Endothelial cell of umbilical vein (primary cell): ENCODE results near the gene MOCS1. TPM values are rescaled to one million over a fixed set of nuclear protein-coding genes. Genes with fewer than 3 reads are reported as not detected.

Source experiments
- BruUV-seq: library from RNA; stranded (reverse); fragments of 400-500 nt; replicated peaks from 2 replicates; lab custom pipeline; 2021; lab: Mats Ljungman, UMichigan
- CTCF ChIA-PET: fragments of 300-600, 350-600 bp; sonication (Branson Sonifier 250); formaldehyde crosslinking; loops from one replicate; lab custom pipeline; 2021; ENCODE audit warnings: antibody characterized with exemption, inconsistent platforms; lab: Charles Lee
- POLR2A ChIA-PET: fragments of 300-600, 350-600 bp; sonication (Branson Sonifier 250); formaldehyde crosslinking; loops from one replicate; lab custom pipeline; 2021; ENCODE audit warnings: antibody characterized with exemption, inconsistent platforms; lab: Charles Lee
- DNase-seq: peaks from one replicate; pipeline ENCODE4 v3.0.0-alpha.2; 2011; ENCODE audit warnings: low read depth, low spot score
- FAIRE-seq: peaks from 2 replicates; lab custom pipeline; 2011; peaks lifted over from hg19 to GRCh38; lab: Jason Lieb, UNC
- H2AFZ ChIP-seq: 2 replicates; pipeline ENCODE4 v1.6.0; 2012; ENCODE audit warnings: low read depth, low read length, control low read depth, inconsistent platforms
- H3K27ac ChIP-seq: 2 replicates; pipeline ENCODE4 v1.5.1; 2011; ENCODE audit warnings: low read depth, mild to moderate bottlenecking, control low read depth, low read length, moderate library complexity; ENCODE audit not compliant: insufficient read depth
- H3K27me3 ChIP-seq, 2 experiments: 2 replicates each; pipeline versions ENCODE4 v1.6.0 to v1.6.1; 2011; ENCODE audit warnings: low read length in 2 of 2, mixed read lengths in 1 of 2; ENCODE audit not compliant: control insufficient read depth in 2 of 2, insufficient read depth in 2 of 2
- H3K36me3 ChIP-seq, 2 experiments: 2 replicates in 1 of 2; 3 replicates in 1 of 2; pipeline ENCODE4 v1.5.1; 2011; ENCODE audit warnings: low read length in 2 of 2, mild to moderate bottlenecking in 1 of 2, moderate library complexity in 1 of 2; ENCODE audit not compliant: control insufficient read depth in 2 of 2, insufficient read depth in 2 of 2; ENCODE audit errors: extremely low read depth in 1 of 2
- H3K4me1 ChIP-seq: 3 replicates; pipeline ENCODE4 v1.5.1; 2011; ENCODE audit warnings: mild to moderate bottlenecking, low read length; ENCODE audit not compliant: control insufficient read depth, insufficient read depth; ENCODE audit errors: extremely low read depth
- H3K4me2 ChIP-seq: 2 replicates; pipeline ENCODE4 v1.6.1; 2011; ENCODE audit warnings: low read length, control low read depth, mixed read lengths; ENCODE audit not compliant: insufficient read depth
- H3K4me3 ChIP-seq, 3 experiments: fragments of 200-600 bp in 1 of 3; sonication (generic), shearing (Covaris generic) in 1 of 3; replicated peaks in 1 of 3; 2 replicates each; pipeline ENCODE4 v1.5.1; 2011 to 2016; ENCODE audit warnings: control low read depth in 3 of 3, low read length in 3 of 3, mild to moderate bottlenecking in 2 of 3, inconsistent platforms in 1 of 3, low read depth in 1 of 3, moderate library complexity in 1 of 3; ENCODE audit not compliant: insufficient read depth in 1 of 3
- H3K79me2 ChIP-seq: 2 replicates; pipeline ENCODE4 v1.6.0; 2012; ENCODE audit warnings: low read length, inconsistent platforms; ENCODE audit not compliant: control insufficient read depth, insufficient read depth
- H3K9ac ChIP-seq: replicated peaks from 2 replicates; pipeline ENCODE3; 2011; ENCODE audit warnings: low read length, control low read depth; ENCODE audit not compliant: insufficient read depth; ENCODE audit errors: extremely low read depth
- H3K9me1 ChIP-seq: replicated peaks from 3 replicates; pipeline ENCODE4 v1.6.0; 2011; ENCODE audit warnings: mild to moderate bottlenecking, low read length; ENCODE audit not compliant: control insufficient read depth, insufficient read depth; ENCODE audit errors: extremely low read depth
- H3K9me3 ChIP-seq: replicated peaks from 2 replicates; pipeline ENCODE4 v1.5.1; 2012; ENCODE audit warnings: low read length, inconsistent platforms; ENCODE audit not compliant: control insufficient read depth, insufficient read depth
- H4K20me1 ChIP-seq: replicated peaks from 2 replicates; pipeline ENCODE3; 2011; ENCODE audit warnings: mild to moderate bottlenecking, low read length; ENCODE audit not compliant: control insufficient read depth, insufficient read depth; ENCODE audit errors: extremely low read depth
- EZH2 ChIP-seq: IDR thresholded peaks from 2 replicates; pipeline ENCODE4 v1.6.1; 2012; ENCODE audit warnings: borderline replicate concordance, low read depth, mild to moderate bottlenecking, moderate library complexity, low read length, inconsistent platforms; ENCODE audit not compliant: severe bottlenecking
- FOS ChIP-seq: IDR thresholded peaks from 2 replicates; pipeline ENCODE4 v1.6.1; 2011; ENCODE audit warnings: mild to moderate bottlenecking, low read length, moderate library complexity, borderline replicate concordance; ENCODE audit not compliant: insufficient read depth
- GATA2 ChIP-seq: IDR thresholded peaks from 2 replicates; pipeline ENCODE4 v1.7.0; 2011; ENCODE audit warnings: low read depth, mild to moderate bottlenecking, moderate library complexity, mixed read lengths, low read length; ENCODE audit not compliant: insufficient read length, insufficient read depth
- JUN ChIP-seq: IDR thresholded peaks from 2 replicates; pipeline ENCODE4 v1.6.1; 2011; ENCODE audit warnings: borderline replicate concordance, low read depth; ENCODE audit not compliant: insufficient read length, insufficient read depth
- MAX ChIP-seq: IDR thresholded peaks from 2 replicates; pipeline ENCODE4 v1.6.1; 2011; ENCODE audit not compliant: insufficient read depth, insufficient read length
- MYC ChIP-seq: IDR thresholded peaks from one replicate; pipeline ENCODE4 v1.6.1; 2011; ENCODE audit warnings: mild to moderate bottlenecking, low read depth, low read length
- POLR2A ChIP-seq: IDR thresholded peaks from 2 replicates; pipeline ENCODE4 v1.6.1; 2012; ENCODE audit warnings: low read depth, mild to moderate bottlenecking, control low read depth, low read length
- POLR2AphosphoS5 ChIP-seq: IDR thresholded peaks from 2 replicates; pipeline ENCODE4 v1.6.1; 2012; ENCODE audit warnings: low read depth, mild to moderate bottlenecking, control low read depth, low read length, moderate library complexity; ENCODE audit not compliant: insufficient read depth
- dilution Hi-C: fragments of 300-500 bp; cut with MboI; formaldehyde crosslinking; loops from one replicate; pipeline ENCODE4 v1.15.0; 2019; ENCODE audit warnings: low sequenced_read_pairs; ENCODE audit not compliant: extremely low pct_ligation_motif_present
- intact Hi-C: fragments of 100-400 bp; cut with micrococcal nuclease; formaldehyde crosslinking; loops from one replicate; pipeline ENCODE4 v1.10.0; 2022
- polyA plus RNA-seq, 4 experiments: library from polyadenylated mRNA; depleted of rRNA in 3 of 4; stranded (reverse) in 3 of 4; unstranded in 1 of 4; fragments of >200 nt; gene quantifications; 2 replicates each; pipeline versions ENCODE4 v1.2.1 to v1.2.3, GENCODE V29; 2011 to 2012; ENCODE audit warnings: missing spikeins in 1 of 4
- total RNA-seq: library from RNA; stranded (reverse); gene quantifications from 2 replicates; pipeline ENCODE4 v1.2.3, GENCODE V29; 2021
- TF ChIP-seq, protein P1 (sequence below), 2 donors: IDR thresholded peaks; 1 replicate in 1 of 2; 2 replicates in 1 of 2; pipeline ENCODE4 v1.5.1; 2011; ENCODE audit warnings: low read length in 2 of 2, mild to moderate bottlenecking in 2 of 2, moderate library complexity in 2 of 2, control low read depth in 1 of 2, inconsistent platforms in 1 of 2, low read depth in 1 of 2; ENCODE audit not compliant: insufficient read depth in 1 of 2; ENCODE audit errors: extremely low read depth in 1 of 2

The MOCS1 gene
- total and polyA plus RNA-seq, 2 donors (not counting 3 experiments of a cell fraction or from before 2014, with no cell fraction given): 8.3 to 12.8 TPM

- H3K36me3 ChIP-seq: no peaks in the 10 kb centered on the region
- no TSS peak for BruUV-seq
- no peaks in the 10 kb centered on the region for H4K20me1 ChIP-seq
- no peaks in the 10 kb centered on the region for H3K9me3 ChIP-seq
- no peak overlapping the region for H3K9ac ChIP-seq
- H3K4me2 ChIP-seq: no peak overlapping the region
- no peak overlapping the region for H3K27ac ChIP-seq
- CTCF ChIA-PET: no interaction called here
- no peak for TF ChIP-seq FOS
- TF ChIP-seq JUN: no peak
- no peak for TF ChIP-seq POLR2AphosphoS5
- TF ChIP-seq EZH2: no peak
- TF ChIP-seq, protein P1, sequence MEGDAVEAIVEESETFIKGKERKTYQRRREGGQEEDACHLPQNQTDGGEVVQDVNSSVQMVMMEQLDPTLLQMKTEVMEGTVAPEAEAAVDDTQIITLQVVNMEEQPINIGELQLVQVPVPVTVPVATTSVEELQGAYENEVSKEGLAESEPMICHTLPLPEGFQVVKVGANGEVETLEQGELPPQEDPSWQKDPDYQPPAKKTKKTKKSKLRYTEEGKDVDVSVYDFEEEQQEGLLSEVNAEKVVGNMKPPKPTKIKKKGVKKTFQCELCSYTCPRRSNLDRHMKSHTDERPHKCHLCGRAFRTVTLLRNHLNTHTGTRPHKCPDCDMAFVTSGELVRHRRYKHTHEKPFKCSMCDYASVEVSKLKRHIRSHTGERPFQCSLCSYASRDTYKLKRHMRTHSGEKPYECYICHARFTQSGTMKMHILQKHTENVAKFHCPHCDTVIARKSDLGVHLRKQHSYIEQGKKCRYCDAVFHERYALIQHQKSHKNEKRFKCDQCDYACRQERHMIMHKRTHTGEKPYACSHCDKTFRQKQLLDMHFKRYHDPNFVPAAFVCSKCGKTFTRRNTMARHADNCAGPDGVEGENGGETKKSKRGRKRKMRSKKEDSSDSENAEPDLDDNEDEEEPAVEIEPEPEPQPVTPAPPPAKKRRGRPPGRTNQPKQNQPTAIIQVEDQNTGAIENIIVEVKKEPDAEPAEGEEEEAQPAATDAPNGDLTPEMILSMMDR (IDR thresholded peaks at IDR 0.05; ENCODE audit: extremely low read depth in 1 of 2, insufficient read depth in 1 of 2, low read depth in 1 of 2, low read length in 2 of 2): no peak
- no peak for TF ChIP-seq MAX
- TF ChIP-seq GATA2: no peak
- no peak for TF ChIP-seq POLR2A
- no peak for TF ChIP-seq MYC
- FAIRE-seq (no peak), DNase-seq (no peak)
- no peaks in the 10 kb centered on the region for H3K9me1 ChIP-seq
- no peaks in the 10 kb centered on the region for H3K79me2 ChIP-seq
- H3K4me1 ChIP-seq: no peaks in the 10 kb centered on the region
- dilution Hi-C loops (no loop called here), intact Hi-C loops (no loop called here)
- POLR2A ChIA-PET: no interaction called here
- H3K27me3 ChIP-seq: peaks cover 0 to 4% of the 10 kb centered on the region in 2 experiments
- H2AFZ ChIP-seq: no peak overlapping the region
- no peak overlapping the region for H3K4me3 ChIP-seq
Observed at GRCh38 chr6:39961178-39961577, 26.9 kb upstream of the MOCS1 start.
